GM06990 (cell line): ENCODE results near the gene FXYD1.

Experiments used
- DNase-seq: peaks from one replicate; pipeline ENCODE4 v3.0.0-alpha.2; 2011; ENCODE audit not compliant: insufficient read length; ENCODE audit errors: extremely low read depth
- H3K27me3 ChIP-seq: replicated peaks from 2 replicates; pipeline ENCODE4 v1.6.0; 2011; ENCODE audit warnings: low read length; ENCODE audit not compliant: control insufficient read depth, insufficient read depth
- H3K36me3 ChIP-seq: 2 replicates; pipeline ENCODE4 v1.5.1; 2011; ENCODE audit warnings: low read length; ENCODE audit not compliant: control insufficient read depth, insufficient read depth
- H3K4me3 ChIP-seq: replicated peaks from 2 replicates; pipeline ENCODE4 v1.5.1; 2011; ENCODE audit warnings: low read depth, mild to moderate bottlenecking, control low read depth, low read length
- TF ChIP-seq, protein P1 (sequence below): IDR thresholded peaks from 2 replicates; pipeline ENCODE4 v1.5.1; 2011; ENCODE audit warnings: low read length, control low read depth, mild to moderate bottlenecking, inconsistent platforms; ENCODE audit not compliant: insufficient read depth, poor library complexity, severe bottlenecking

Gene FXYD1

DNA sequence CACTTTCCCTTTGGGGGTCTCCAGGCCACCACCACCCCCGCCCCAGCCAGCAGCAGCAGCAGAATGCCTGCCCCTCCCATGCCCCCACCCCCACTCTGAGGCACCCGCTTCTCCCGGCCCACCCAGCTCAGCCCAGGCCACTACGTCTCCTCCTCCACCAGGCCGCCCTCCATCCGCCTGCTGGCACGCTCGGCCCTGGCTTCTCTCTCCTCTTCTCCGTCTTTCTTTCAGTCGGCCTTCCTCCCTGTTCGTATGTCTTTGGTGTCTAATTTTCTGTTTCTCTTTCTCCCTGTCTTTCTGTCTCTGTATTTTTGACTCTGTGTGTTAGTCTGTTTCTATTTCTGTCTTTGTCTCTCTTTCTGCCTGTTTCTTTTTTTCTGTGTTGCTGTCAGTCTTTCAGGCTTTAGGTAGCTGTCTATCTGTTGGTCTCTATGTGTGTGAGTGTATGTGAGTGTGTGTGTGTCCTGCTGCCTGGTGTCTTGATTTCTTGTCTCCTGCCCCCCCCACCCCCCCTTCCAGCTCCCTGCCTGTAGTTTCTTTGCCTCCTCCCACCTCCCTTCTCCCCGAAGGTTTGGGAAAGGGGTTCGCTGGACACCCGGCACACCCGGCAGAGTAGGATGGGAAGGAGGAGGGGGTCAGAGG, 3.9 kb upstream of the FXYD1 start, which contains the start of gene LGI4:
TSS of gene LGI4 (minus strand) at position 459 of the 642 bp plus-strand sequence. CDS start at position 80, 379 bp downstream.
- Histone ChIP-seq H3K4me3 (no peak within 1 kb of the TSS), H3K36me3 (no peaks in the 10 kb centered on the region), H3K27me3 (no peaks in the 10 kb centered on the region; the same call in 1 of the 2 replicates)
- no peak for DNase-seq
- TF ChIP-seq, protein P1, sequence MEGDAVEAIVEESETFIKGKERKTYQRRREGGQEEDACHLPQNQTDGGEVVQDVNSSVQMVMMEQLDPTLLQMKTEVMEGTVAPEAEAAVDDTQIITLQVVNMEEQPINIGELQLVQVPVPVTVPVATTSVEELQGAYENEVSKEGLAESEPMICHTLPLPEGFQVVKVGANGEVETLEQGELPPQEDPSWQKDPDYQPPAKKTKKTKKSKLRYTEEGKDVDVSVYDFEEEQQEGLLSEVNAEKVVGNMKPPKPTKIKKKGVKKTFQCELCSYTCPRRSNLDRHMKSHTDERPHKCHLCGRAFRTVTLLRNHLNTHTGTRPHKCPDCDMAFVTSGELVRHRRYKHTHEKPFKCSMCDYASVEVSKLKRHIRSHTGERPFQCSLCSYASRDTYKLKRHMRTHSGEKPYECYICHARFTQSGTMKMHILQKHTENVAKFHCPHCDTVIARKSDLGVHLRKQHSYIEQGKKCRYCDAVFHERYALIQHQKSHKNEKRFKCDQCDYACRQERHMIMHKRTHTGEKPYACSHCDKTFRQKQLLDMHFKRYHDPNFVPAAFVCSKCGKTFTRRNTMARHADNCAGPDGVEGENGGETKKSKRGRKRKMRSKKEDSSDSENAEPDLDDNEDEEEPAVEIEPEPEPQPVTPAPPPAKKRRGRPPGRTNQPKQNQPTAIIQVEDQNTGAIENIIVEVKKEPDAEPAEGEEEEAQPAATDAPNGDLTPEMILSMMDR: no peak

DNA sequence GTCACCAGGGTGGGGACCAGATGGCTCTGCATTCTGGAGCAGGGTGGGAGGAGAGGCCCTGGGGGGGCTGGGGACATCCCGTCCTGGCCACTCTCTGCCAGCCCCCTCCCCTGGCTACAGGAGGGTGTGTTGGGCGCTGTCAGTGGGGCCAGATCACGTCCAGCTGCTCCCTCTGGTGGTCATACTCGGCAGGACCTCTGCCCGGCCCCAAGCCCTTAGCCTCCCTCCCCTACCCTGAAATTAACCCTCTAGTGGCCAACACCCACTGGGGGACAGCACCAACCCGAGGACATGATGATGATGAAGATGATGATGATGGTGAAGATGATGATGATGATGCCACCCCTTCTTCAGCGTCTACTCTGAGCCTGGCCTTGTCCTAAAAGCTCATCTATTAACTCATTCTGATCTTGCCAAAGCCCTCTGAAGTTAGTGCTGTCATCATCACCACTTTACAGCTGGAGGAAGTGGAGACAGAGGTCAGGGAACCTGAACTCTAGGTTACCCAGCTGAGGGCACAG, 3.2 kb upstream of the FXYD1 start:
- Histone ChIP-seq H3K27me3 (no peaks in the 10 kb centered on the region; the same call in 1 of the 2 replicates), H3K4me3 (no peak overlapping the region), H3K36me3 (no peaks in the 10 kb centered on the region)
- DNase-seq: peak; percentile 54
- TF ChIP-seq, protein P1: peak; percentile 89

GRCh38 chr19:35136231-35136630, 2.4 kb upstream of the FXYD1 start:
- no peaks in the 10 kb centered on the region for H3K36me3 ChIP-seq
- DNase-seq: no peak

GRCh38 chr19:35136977-35137702, 1.5 kb upstream of the FXYD1 start:
- no peaks in the 10 kb centered on the region for H3K36me3 ChIP-seq
- DNase-seq: no peak
- TF ChIP-seq, protein P1: no peak

More at GRCh38 chr19:35136231-35136630, 2.4 kb upstream of the FXYD1 start:
- TF ChIP-seq, protein P1: no peak
- Histone ChIP-seq H3K4me3 (no peak overlapping the region), H3K27me3 (no peaks in the 10 kb centered on the region; the same call in 1 of the 2 replicates)

GRCh38 chr19:35140207-35140961, 1.8 kb downstream of the FXYD1 start:
- no peak for DNase-seq
- Histone ChIP-seq H3K27me3 (no peaks in the 10 kb centered on the region; the same call in 1 of the 2 replicates), H3K36me3 (no peaks in the 10 kb centered on the region), H3K4me3 (no peak overlapping the region)
- TF ChIP-seq, protein P1: no peak

More at GRCh38 chr19:35136977-35137702, 1.5 kb upstream of the FXYD1 start:
- H3K4me3 ChIP-seq: no peak overlapping the region
- no peaks in the 10 kb centered on the region; the same call in 1 of the 2 replicates for H3K27me3 ChIP-seq
